Cardiac muscle cell (in vitro differentiated cells and primary cell): Measurements from ENCODE around the gene DNAH5. TPM values are rescaled to one million over a fixed set of nuclear protein-coding genes. Genes with fewer than 3 reads are reported as not detected.

Experiments used
- DNase-seq, 2 donors: peaks; one replicate each; pipeline versions ENCODE4 v3.0.0 to v3.0.0-alpha.2; 2010 to 2017; ENCODE audit warnings: low read depth in 1 of 2, low spot score in 1 of 2
- H3K27ac ChIP-seq: fragments of 200-600 bp; sonication (generic); 2 replicates; pipeline ENCODE4 v1.5.1; 2016
- H3K27me3 ChIP-seq: fragments of 200-600 bp; sonication (generic); 2 replicates; pipeline ENCODE4 v1.6.0; 2016; ENCODE audit warnings: control low read depth
- H3K36me3 ChIP-seq: fragments of 200-600 bp; sonication (generic); 2 replicates; pipeline ENCODE4 v1.5.1; 2016; ENCODE audit warnings: control low read depth
- H3K4me1 ChIP-seq: fragments of 200-600 bp; sonication (generic); 2 replicates; pipeline ENCODE4 v1.8.1; 2017; ENCODE audit warnings: low read depth, mild to moderate bottlenecking, mixed run types
- H3K4me3 ChIP-seq: fragments of 200-600 bp; sonication (generic); 2 replicates; pipeline ENCODE4 v1.5.1; 2016; ENCODE audit warnings: mild to moderate bottlenecking
- H3K9me3 ChIP-seq: fragments of 200-600 bp; sonication (generic); 2 replicates; pipeline ENCODE4 v1.5.1; 2017; ENCODE audit warnings: low read depth, mild to moderate bottlenecking, control low read depth
- CTCF ChIP-seq: IDR thresholded peaks from 2 replicates; pipeline ENCODE4 v1.5.1; 2012; ENCODE audit warnings: low read depth, mild to moderate bottlenecking, low read length
- polyA plus RNA-seq: library from polyadenylated mRNA; unstranded; fragments of >200 nt; fragmentation: Nextera tagmentation; extraction: Ambion mirVana; gene quantifications from 2 replicates; pipeline ENCODE4 v1.2.1, GENCODE V29; 2016
- total RNA-seq: library from RNA; depleted of rRNA; stranded (reverse); fragments of >200 nt; gene quantifications from 2 replicates; pipeline ENCODE4 v1.2.3, GENCODE V29; 2016

Gene DNAH5
- total and polyA plus RNA-seq, 2 experiments from 2014 or later = 0.03 to 0.12 TPM

GRCh38 chr5:13909271-13909670 is 35.2 kb downstream of the DNAH5 start:
- Histone ChIP-seq H3K9me3 (no peaks in the 10 kb centered on the region), H3K36me3 (no peaks in the 10 kb centered on the region), H3K27me3 (no peaks in the 10 kb centered on the region), H3K4me1 (no peaks in the 10 kb centered on the region), H3K4me3 (no peak overlapping the region), H3K27ac (no peak overlapping the region)
- TF ChIP-seq CTCF = no peak
- DNase-seq = no peak

- Histone ChIP-seq H3K4me3 (no peak overlapping the region), H3K36me3 (no peaks in the 10 kb centered on the region), H3K27ac (no peak overlapping the region), H3K4me1 (no peaks in the 10 kb centered on the region), H3K27me3 (no peaks in the 10 kb centered on the region), H3K9me3 (no peaks in the 10 kb centered on the region)
- TF ChIP-seq CTCF = no peak
- DNase-seq = no peak
These were observed 45.9 kb downstream of the DNAH5 start for GRCh38 chr5:13898569-13898968.

GRCh38 chr5:13878357-13878756 is 66.1 kb downstream of the DNAH5 start:
- no peaks in the 10 kb centered on the region for H3K9me3 ChIP-seq
- H3K36me3 ChIP-seq = no peaks in the 10 kb centered on the region
- H3K4me1 ChIP-seq = no peaks in the 10 kb centered on the region
- no peak for TF ChIP-seq CTCF
- H3K27ac ChIP-seq = no peak overlapping the region
- DNase-seq = no peak
- no peaks in the 10 kb centered on the region for H3K27me3 ChIP-seq
- no peak overlapping the region for H3K4me3 ChIP-seq

GRCh38 chr5:13866792-13867191 is 77.7 kb downstream of the DNAH5 start:
- DNase-seq = peak; percentile 13 to 84
- H3K36me3 ChIP-seq = no peaks in the 10 kb centered on the region

GRCh38 chr5:13865312-13865711 is 79.2 kb downstream of the DNAH5 start:
- no peaks in the 10 kb centered on the region for H3K9me3 ChIP-seq
- H3K36me3 ChIP-seq = no peaks in the 10 kb centered on the region
- H3K27me3 ChIP-seq = no peaks in the 10 kb centered on the region
- H3K27ac ChIP-seq = no peak overlapping the region
- no peak for DNase-seq
- TF ChIP-seq CTCF = no peak
- no peaks in the 10 kb centered on the region for H3K4me1 ChIP-seq
- H3K4me3 ChIP-seq = no peak overlapping the region

More at GRCh38 chr5:13866792-13867191, 77.7 kb downstream of the DNAH5 start:
- Histone ChIP-seq H3K4me3 (no peak overlapping the region), H3K9me3 (no peaks in the 10 kb centered on the region), H3K4me1 (no peaks in the 10 kb centered on the region), H3K27me3 (no peaks in the 10 kb centered on the region), H3K27ac (no peak overlapping the region)
- no peak for TF ChIP-seq CTCF

GRCh38 chr5:13860146-13860545 is 84.3 kb downstream of the DNAH5 start:
- Histone ChIP-seq H3K9me3 (no peaks in the 10 kb centered on the region), H3K4me1 (no peaks in the 10 kb centered on the region), H3K27me3 (no peaks in the 10 kb centered on the region), H3K27ac (no peak overlapping the region), H3K4me3 (no peak overlapping the region), H3K36me3 (no peaks in the 10 kb centered on the region)
- no peak for DNase-seq
- no peak for TF ChIP-seq CTCF
